PC-3 (cell line): ENCODE measurements around the gene IFFO2.

Experiments used
- EZH2 ChIP-seq: fragments of 300-600 bp; sonication (generic); IDR thresholded peaks from one replicate; pipeline ENCODE4 v1.6.1; 2017; ENCODE audit warnings: antibody characterized with exemption, mild to moderate bottlenecking, low read length; ENCODE audit not compliant: unreplicated experiment
- TF ChIP-seq, protein P1 (sequence below): fragments of 300-600 bp; sonication (generic); conservative IDR thresholded peaks from 2 replicates; pipeline ENCODE4 v1.5.1; 2017; ENCODE audit warnings: antibody characterized with exemption, low read depth, mild to moderate bottlenecking, low read length

DNA sequence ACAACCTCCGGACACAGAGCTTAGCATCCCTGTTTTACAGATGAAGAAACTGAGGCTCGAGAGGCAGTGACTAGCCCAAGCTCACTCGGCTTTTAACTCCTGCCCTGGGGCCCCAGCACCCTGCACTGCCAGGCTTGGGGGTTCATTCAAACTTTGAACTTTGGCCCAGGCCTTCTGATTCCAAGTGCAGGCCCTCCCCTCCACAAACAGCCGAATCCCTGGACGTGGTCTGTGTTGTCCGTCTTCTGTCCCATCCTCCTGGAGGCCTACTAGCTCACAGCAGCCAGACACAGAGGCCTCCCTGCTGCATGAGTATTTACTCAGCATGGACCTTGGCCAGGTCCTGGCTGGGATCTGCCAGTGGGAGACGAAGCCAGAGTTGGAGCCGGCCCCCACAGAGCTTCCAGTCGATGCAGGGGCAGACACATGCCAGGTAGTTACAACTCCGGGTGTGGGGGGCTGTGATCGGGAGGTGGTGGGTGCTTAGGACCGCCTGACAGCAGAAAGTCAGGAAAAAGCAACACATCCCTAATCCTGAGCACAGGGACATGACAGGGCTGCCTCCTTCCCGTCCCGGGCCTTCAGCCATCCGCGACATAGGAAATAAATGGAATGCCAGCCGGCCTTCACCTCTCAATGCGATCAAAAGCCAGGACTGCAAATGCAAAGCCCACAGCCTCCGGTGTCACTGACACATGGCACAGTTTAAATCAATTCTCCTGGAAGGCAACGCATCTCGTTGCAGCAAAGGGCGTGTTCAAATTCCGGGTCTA is 7.4 kb downstream of the IFFO2 start:
- TF ChIP-seq, protein P1, sequence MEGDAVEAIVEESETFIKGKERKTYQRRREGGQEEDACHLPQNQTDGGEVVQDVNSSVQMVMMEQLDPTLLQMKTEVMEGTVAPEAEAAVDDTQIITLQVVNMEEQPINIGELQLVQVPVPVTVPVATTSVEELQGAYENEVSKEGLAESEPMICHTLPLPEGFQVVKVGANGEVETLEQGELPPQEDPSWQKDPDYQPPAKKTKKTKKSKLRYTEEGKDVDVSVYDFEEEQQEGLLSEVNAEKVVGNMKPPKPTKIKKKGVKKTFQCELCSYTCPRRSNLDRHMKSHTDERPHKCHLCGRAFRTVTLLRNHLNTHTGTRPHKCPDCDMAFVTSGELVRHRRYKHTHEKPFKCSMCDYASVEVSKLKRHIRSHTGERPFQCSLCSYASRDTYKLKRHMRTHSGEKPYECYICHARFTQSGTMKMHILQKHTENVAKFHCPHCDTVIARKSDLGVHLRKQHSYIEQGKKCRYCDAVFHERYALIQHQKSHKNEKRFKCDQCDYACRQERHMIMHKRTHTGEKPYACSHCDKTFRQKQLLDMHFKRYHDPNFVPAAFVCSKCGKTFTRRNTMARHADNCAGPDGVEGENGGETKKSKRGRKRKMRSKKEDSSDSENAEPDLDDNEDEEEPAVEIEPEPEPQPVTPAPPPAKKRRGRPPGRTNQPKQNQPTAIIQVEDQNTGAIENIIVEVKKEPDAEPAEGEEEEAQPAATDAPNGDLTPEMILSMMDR = no peak
- TF ChIP-seq EZH2 = no peak
